ENCODE data around the gene MTHFD2L.

MTHFD2L gene

GRCh38 chr4:74157561-74158465 lies at the start of gene MTHFD2L:
Gene MTHFD2L, plus strand, starts transcription at chr4:74158118. Its CDS starts 21 bp downstream, at chr4:74158139.
- Mint-ChIP-seq H3K27me3 (peaks cover 16% of the 10 kb centered on the region), H3K27ac (peak within 1 kb of the TSS; percentile 83), H3K4me3 (peak within 1 kb of the TSS; percentile 77), H3K4me1 (peaks cover 22% of the 10 kb centered on the region), H3K9me3 (no peaks in the 10 kb centered on the region), H3K36me3 (peaks cover 9% of the 10 kb centered on the region)
- CTCF ChIA-PET, result interaction anchor here (1.5 kb wide), 1 partner anchor 23 kb away, joined by 3 read pairs; no protein-coding TSS in a partner anchor
- DNase-seq, result peak; percentile 87

- H3K9me3 Mint-ChIP-seq, result no peaks in the 10 kb centered on the region
- DNase-seq, result no peak
- H3K4me3 Mint-ChIP-seq, result no peak overlapping the region
- CTCF ChIA-PET, result no interaction called here
- no peaks in the 10 kb centered on the region for H3K4me1 Mint-ChIP-seq
- H3K36me3 Mint-ChIP-seq, result no peaks in the 10 kb centered on the region
- peaks cover 10% of the 10 kb centered on the region for H3K27me3 Mint-ChIP-seq
- no peak overlapping the region for H3K27ac Mint-ChIP-seq
Measured at GRCh38 chr4:74108457-74109115, 49.3 kb upstream of the MTHFD2L start.

GRCh38 chr4:74109116-74109869 lies 48.6 kb upstream of the MTHFD2L start:
- DNase-seq, result no peak
- H3K9me3 Mint-ChIP-seq, result no peaks in the 10 kb centered on the region
- H3K4me1 Mint-ChIP-seq, result no peaks in the 10 kb centered on the region
- CTCF ChIA-PET, result no interaction called here
- H3K36me3 Mint-ChIP-seq, result no peaks in the 10 kb centered on the region
- peaks cover 10% of the 10 kb centered on the region for H3K27me3 Mint-ChIP-seq
- H3K27ac Mint-ChIP-seq, result no peak overlapping the region
- no peak overlapping the region for H3K4me3 Mint-ChIP-seq

- Mint-ChIP-seq H3K27ac (no peak overlapping the region), H3K9me3 (no peaks in the 10 kb centered on the region), H3K36me3 (no peaks in the 10 kb centered on the region), H3K4me3 (no peak overlapping the region), H3K4me1 (no peaks in the 10 kb centered on the region), H3K27me3 (peaks cover 10% of the 10 kb centered on the region)
- DNase-seq, result no peak
- CTCF ChIA-PET, result no interaction called here
Measured at GRCh38 chr4:74109870-74110605, 47.9 kb upstream of the MTHFD2L start.

- Mint-ChIP-seq H3K4me3 (no peak overlapping the region), H3K27me3 (peaks cover 9% of the 10 kb centered on the region), H3K36me3 (no peaks in the 10 kb centered on the region), H3K4me1 (no peaks in the 10 kb centered on the region), H3K9me3 (no peaks in the 10 kb centered on the region), H3K27ac (no peak overlapping the region)
- CTCF ChIA-PET, result no interaction called here
- DNase-seq, result no peak
Measured at GRCh38 chr4:74110670-74111069, 47.2 kb upstream of the MTHFD2L start.

- DNase-seq, result no peak
- CTCF ChIA-PET, result no interaction called here
- Mint-ChIP-seq H3K4me3 (no peak overlapping the region), H3K27me3 (peaks cover 5% of the 10 kb centered on the region), H3K4me1 (no peaks in the 10 kb centered on the region), H3K36me3 (no peaks in the 10 kb centered on the region), H3K27ac (no peak overlapping the region), H3K9me3 (no peaks in the 10 kb centered on the region)
Measured at GRCh38 chr4:74111306-74111975, 46.5 kb upstream of the MTHFD2L start.

- DNase-seq, result no peak
- Mint-ChIP-seq H3K27ac (no peak overlapping the region), H3K9me3 (no peaks in the 10 kb centered on the region), H3K27me3 (peaks cover 1% of the 10 kb centered on the region), H3K4me1 (no peaks in the 10 kb centered on the region), H3K4me3 (no peak overlapping the region), H3K36me3 (no peaks in the 10 kb centered on the region)
- CTCF ChIA-PET, result interaction anchor here (0.6 kb wide), 1 partner anchor 67 kb away, joined by 3 read pairs; no protein-coding TSS in a partner anchor
Measured at GRCh38 chr4:74111990-74112389, 45.9 kb upstream of the MTHFD2L start.

- Mint-ChIP-seq H3K36me3 (no peaks in the 10 kb centered on the region), H3K4me1 (no peaks in the 10 kb centered on the region), H3K27me3 (no peaks in the 10 kb centered on the region), H3K9me3 (no peaks in the 10 kb centered on the region), H3K27ac (no peak overlapping the region), H3K4me3 (no peak overlapping the region)
- no peak for DNase-seq
- CTCF ChIA-PET, result interaction anchor here (0.6 kb wide), 1 partner anchor 67 kb away, joined by 3 read pairs; no protein-coding TSS in a partner anchor
Measured at GRCh38 chr4:74112399-74113105, 45.4 kb upstream of the MTHFD2L start.

- H3K4me1 Mint-ChIP-seq, result no peaks in the 10 kb centered on the region
- H3K9me3 Mint-ChIP-seq, result no peaks in the 10 kb centered on the region
- CTCF ChIA-PET, result no interaction called here
- H3K27ac Mint-ChIP-seq, result no peak overlapping the region
- H3K36me3 Mint-ChIP-seq, result no peaks in the 10 kb centered on the region
- H3K4me3 Mint-ChIP-seq, result no peak overlapping the region
- DNase-seq, result no peak
- H3K27me3 Mint-ChIP-seq, result no peaks in the 10 kb centered on the region
Measured at GRCh38 chr4:74114234-74114633, 43.7 kb upstream of the MTHFD2L start.

- no peak for DNase-seq
- Mint-ChIP-seq H3K4me1 (no peaks in the 10 kb centered on the region), H3K36me3 (no peaks in the 10 kb centered on the region), H3K27ac (no peak overlapping the region), H3K4me3 (no peak overlapping the region), H3K27me3 (no peaks in the 10 kb centered on the region), H3K9me3 (no peaks in the 10 kb centered on the region)
- CTCF ChIA-PET, result interaction anchor here (1.5 kb wide), 1 partner anchor 17 kb away, joined by 5 read pairs; no protein-coding TSS in a partner anchor
Measured at GRCh38 chr4:74117024-74117534, 40.8 kb upstream of the MTHFD2L start.

- Mint-ChIP-seq H3K9me3 (no peaks in the 10 kb centered on the region), H3K27me3 (no peaks in the 10 kb centered on the region), H3K4me3 (no peak overlapping the region), H3K27ac (no peak overlapping the region), H3K36me3 (no peaks in the 10 kb centered on the region), H3K4me1 (no peaks in the 10 kb centered on the region)
- DNase-seq, result no peak
- CTCF ChIA-PET, result interaction anchor here (0.6 kb wide), 1 partner anchor 475 kb away, joined by 3 read pairs; no protein-coding TSS in a partner anchor
Measured at GRCh38 chr4:74118600-74119338, 39.1 kb upstream of the MTHFD2L start.

- DNase-seq, result no peak
- H3K4me1 Mint-ChIP-seq, result no peaks in the 10 kb centered on the region
- H3K9me3 Mint-ChIP-seq, result no peaks in the 10 kb centered on the region
- CTCF ChIA-PET, result no interaction called here
- no peaks in the 10 kb centered on the region for H3K36me3 Mint-ChIP-seq
- no peak overlapping the region for H3K27ac Mint-ChIP-seq
- H3K27me3 Mint-ChIP-seq, result no peaks in the 10 kb centered on the region
- H3K4me3 Mint-ChIP-seq, result no peak overlapping the region
Measured at GRCh38 chr4:74120086-74120485, 37.8 kb upstream of the MTHFD2L start.

All from activated naive CD4-positive, alpha-beta T cell treated with anti-CD3 and anti-CD28 coated beads, Interleukin-2, amount 10 ng/mL, durations not matched to agents 7 days and 5 days (primary cell).